ENCODE measurements around the gene ZNF236.
"Not testable (repeated sequence)": the region's sequence is repeated elsewhere in the genome, so short reads cannot be mapped to it uniquely, and the experiment has no call there.

ZNF236 gene

GRCh38 chr18:77013811-77014521 lies 191.6 kb downstream of the ZNF236 start:
- no peaks in the 10 kb centered on the region for H3K36me3 ChIP-seq (ENCODE audit: control insufficient read depth, insufficient read depth, low read length)
- H3K4me1 ChIP-seq (ENCODE audit: control insufficient read depth, insufficient read depth, low read length), result peaks cover 4% of the 10 kb centered on the region; the same call in 1 of the 2 replicates
- H3K27ac ChIP-seq (ENCODE audit: low read length), result no peak overlapping the region
- no peaks in the 10 kb centered on the region for H3K9me3 ChIP-seq (ENCODE audit: control insufficient read depth, insufficient read depth, low read length)
- no peaks in the 10 kb centered on the region for H3K27me3 ChIP-seq (ENCODE audit: control insufficient read depth, insufficient read depth, low read length)
- DNase-seq (ENCODE audit: low read depth, low spot score), result no peak
- WGBS (ENCODE audit: insufficient coverage, insufficient read length), result no CpG with 5 or more reads among the region's 18 CpGs
- H3K4me3 ChIP-seq (ENCODE audit: low read length), result no peak overlapping the region

DNA sequence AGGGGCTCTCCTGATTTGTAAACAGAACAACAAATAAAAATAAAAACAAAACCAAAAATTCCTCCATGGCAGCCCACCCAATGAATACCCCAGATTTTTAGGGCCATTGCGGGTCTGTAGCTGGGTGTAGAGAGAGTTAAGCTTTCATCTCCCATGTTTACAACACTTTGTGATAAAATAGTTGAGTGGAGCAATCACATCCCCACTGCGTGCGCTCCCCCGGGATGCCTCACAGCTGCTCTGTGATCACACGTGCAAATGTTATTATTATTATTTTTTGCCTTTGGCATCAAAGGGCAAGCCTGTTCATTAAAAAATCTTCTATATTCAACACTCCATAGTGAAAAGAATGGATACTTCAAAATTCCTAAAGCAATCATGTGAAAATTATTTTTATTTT lies 192.2 kb downstream of the ZNF236 start:
- H3K4me3 ChIP-seq (ENCODE audit: low read length), result no peak overlapping the region
- H3K36me3 ChIP-seq (ENCODE audit: control insufficient read depth, insufficient read depth, low read length), result no peaks in the 10 kb centered on the region
- no peak for DNase-seq (ENCODE audit: low read depth, low spot score)
- H3K27ac ChIP-seq (ENCODE audit: low read length), result no peak overlapping the region
- H3K27me3 ChIP-seq (ENCODE audit: control insufficient read depth, insufficient read depth, low read length), result no peaks in the 10 kb centered on the region
- no peaks in the 10 kb centered on the region for H3K9me3 ChIP-seq (ENCODE audit: control insufficient read depth, insufficient read depth, low read length)
- H3K4me1 ChIP-seq (ENCODE audit: control insufficient read depth, insufficient read depth, low read length), result peaks cover 4% of the 10 kb centered on the region; the same call in 1 of the 2 replicates
- no CpG with 5 or more reads among the region's 5 CpGs for WGBS (ENCODE audit: insufficient coverage, insufficient read length)

GRCh38 chr18:77015169-77015568 lies 192.8 kb downstream of the ZNF236 start:
- WGBS (ENCODE audit: insufficient coverage, insufficient read length), result no CpG with 5 or more reads among the region's 4 CpGs
- DNase-seq (ENCODE audit: low read depth, low spot score), result no peak
- peaks cover 4% of the 10 kb centered on the region; the same call in 1 of the 2 replicates for H3K4me1 ChIP-seq (ENCODE audit: control insufficient read depth, insufficient read depth, low read length)
- no peak overlapping the region for H3K4me3 ChIP-seq (ENCODE audit: low read length)
- H3K27ac ChIP-seq (ENCODE audit: low read length), result no peak overlapping the region
- H3K27me3 ChIP-seq (ENCODE audit: control insufficient read depth, insufficient read depth, low read length), result no peaks in the 10 kb centered on the region
- no peaks in the 10 kb centered on the region for H3K9me3 ChIP-seq (ENCODE audit: control insufficient read depth, insufficient read depth, low read length)
- H3K36me3 ChIP-seq (ENCODE audit: control insufficient read depth, insufficient read depth, low read length), result no peaks in the 10 kb centered on the region

DNA sequence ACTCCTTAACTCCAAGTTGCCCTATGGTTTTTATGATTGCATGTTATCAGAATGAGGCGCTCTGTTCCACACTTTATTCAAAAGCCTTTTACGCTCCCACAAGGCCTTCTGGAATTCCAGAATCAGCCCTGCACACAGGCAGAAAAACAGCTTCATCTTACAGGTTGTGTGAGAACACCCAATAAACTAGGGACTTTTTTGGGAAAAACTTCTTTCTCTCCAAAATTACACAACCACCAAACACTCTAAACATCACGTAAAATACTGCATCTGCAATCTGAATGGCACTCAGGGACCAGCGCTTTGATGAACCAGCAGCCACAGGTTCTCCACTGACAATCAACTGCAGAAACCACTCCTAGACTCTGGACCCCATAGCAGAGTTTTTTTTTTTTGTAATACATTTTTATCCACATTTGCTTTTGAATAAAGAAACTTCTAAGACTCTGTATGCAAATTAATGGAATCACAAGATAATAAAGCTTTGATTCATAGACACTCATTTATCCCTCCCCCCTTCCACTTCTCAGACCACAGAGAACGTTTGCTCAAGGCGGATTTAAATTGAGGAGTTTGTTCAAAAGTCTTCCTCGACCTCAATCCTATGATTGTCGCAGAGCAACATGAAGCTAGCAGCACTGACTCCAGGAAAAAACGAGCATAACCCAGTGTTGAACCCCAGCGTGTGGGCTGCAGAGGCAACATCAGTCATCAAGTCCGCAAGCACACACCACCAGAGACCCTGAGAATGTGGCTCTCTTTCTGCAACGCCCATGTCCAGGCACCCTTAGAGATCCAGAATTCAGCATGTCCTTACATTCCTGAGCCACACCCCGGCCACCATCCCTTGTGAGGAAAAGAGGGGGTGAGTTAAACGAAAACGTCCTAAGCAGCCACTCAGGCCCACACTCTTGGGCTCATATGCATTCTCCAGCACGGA lies 193.7 kb downstream of the ZNF236 start:
- Histone ChIP-seq H3K27ac (ENCODE audit: low read length) (no peak overlapping the region), H3K9me3 (ENCODE audit: control insufficient read depth, insufficient read depth, low read length) (no peaks in the 10 kb centered on the region), H3K4me1 (ENCODE audit: control insufficient read depth, insufficient read depth, low read length) (peaks cover 4% of the 10 kb centered on the region; the same call in 1 of the 2 replicates)

GRCh38 chr18:77016936-77017335 lies 194.6 kb downstream of the ZNF236 start:
- H3K27ac ChIP-seq (ENCODE audit: low read length), result no peak overlapping the region
- no peaks in the 10 kb centered on the region for H3K9me3 ChIP-seq (ENCODE audit: control insufficient read depth, insufficient read depth, low read length)
- no peaks in the 10 kb centered on the region for H3K36me3 ChIP-seq (ENCODE audit: control insufficient read depth, insufficient read depth, low read length)
- H3K4me3 ChIP-seq (ENCODE audit: low read length), result no peak overlapping the region
- no peaks in the 10 kb centered on the region for H3K27me3 ChIP-seq (ENCODE audit: control insufficient read depth, insufficient read depth, low read length)
- WGBS (ENCODE audit: insufficient coverage, insufficient read length), result no CpG with 5 or more reads among the region's 16 CpGs
- DNase-seq (ENCODE audit: low read depth, low spot score), result no peak
- no peaks in the 10 kb centered on the region for H3K4me1 ChIP-seq (ENCODE audit: control insufficient read depth, insufficient read depth, low read length)

More for the DNA sequence above, 193.7 kb downstream of the ZNF236 start:
- no peaks in the 10 kb centered on the region for H3K36me3 ChIP-seq (ENCODE audit: control insufficient read depth, insufficient read depth, low read length)
- no peak overlapping the region for H3K4me3 ChIP-seq (ENCODE audit: low read length)
- WGBS (ENCODE audit: insufficient coverage, insufficient read length), result 100% methylated on average over 1 of the region's 16 CpGs
- DNase-seq (ENCODE audit: low read depth, low spot score), result no peak
- H3K27me3 ChIP-seq (ENCODE audit: control insufficient read depth, insufficient read depth, low read length), result no peaks in the 10 kb centered on the region

- no peaks in the 10 kb centered on the region for H3K36me3 ChIP-seq (ENCODE audit: control insufficient read depth, insufficient read depth, low read length)
- H3K27ac ChIP-seq (ENCODE audit: low read length), result no peak overlapping the region
- DNase-seq (ENCODE audit: low read depth, low spot score), result no peak
- no peaks in the 10 kb centered on the region for H3K27me3 ChIP-seq (ENCODE audit: control insufficient read depth, insufficient read depth, low read length)
- WGBS (ENCODE audit: insufficient coverage, insufficient read length), result no CpG with 5 or more reads among the region's 6 CpGs
- no peaks in the 10 kb centered on the region for H3K9me3 ChIP-seq (ENCODE audit: control insufficient read depth, insufficient read depth, low read length)
- no peak overlapping the region for H3K4me3 ChIP-seq (ENCODE audit: low read length)
- H3K4me1 ChIP-seq (ENCODE audit: control insufficient read depth, insufficient read depth, low read length), result no peaks in the 10 kb centered on the region
Observed at GRCh38 chr18:77017355-77017754, 195.0 kb downstream of the ZNF236 start.

GRCh38 chr18:77018650-77019049 lies 196.3 kb downstream of the ZNF236 start:
- not testable (repeated sequence) for H3K9me3 ChIP-seq (ENCODE audit: control insufficient read depth, insufficient read depth, low read length); H3K4me3 ChIP-seq (ENCODE audit: low read length); H3K27me3 ChIP-seq (ENCODE audit: control insufficient read depth, insufficient read depth, low read length); H3K27ac ChIP-seq (ENCODE audit: low read length); H3K4me1 ChIP-seq (ENCODE audit: control insufficient read depth, insufficient read depth, low read length); DNase-seq (ENCODE audit: low read depth, low spot score); H3K36me3 ChIP-seq (ENCODE audit: control insufficient read depth, insufficient read depth, low read length)

- H3K4me3 ChIP-seq (ENCODE audit: low read length), result no peak overlapping the region
- DNase-seq (ENCODE audit: low read depth, low spot score), result no peak
- H3K36me3 ChIP-seq (ENCODE audit: control insufficient read depth, insufficient read depth, low read length), result no peaks in the 10 kb centered on the region
- no peaks in the 10 kb centered on the region for H3K27me3 ChIP-seq (ENCODE audit: control insufficient read depth, insufficient read depth, low read length)
- H3K27ac ChIP-seq (ENCODE audit: low read length), result no peak overlapping the region
- WGBS (ENCODE audit: insufficient coverage, insufficient read length), result no CpG with 5 or more reads among the region's 9 CpGs
- H3K4me1 ChIP-seq (ENCODE audit: control insufficient read depth, insufficient read depth, low read length), result peaks cover 1% of the 10 kb centered on the region; the same call in 1 of the 2 replicates
- H3K9me3 ChIP-seq (ENCODE audit: control insufficient read depth, insufficient read depth, low read length), result no peaks in the 10 kb centered on the region
Observed at GRCh38 chr18:77019641-77020040, 197.3 kb downstream of the ZNF236 start.

Data from iPS DF 6.9 (cell line).